Mammary epithelial cell (primary cell): ENCODE results near the gene OOSP4B.

Source experiments
- EZH2 ChIP-seq: IDR thresholded peaks from 2 replicates; pipeline ENCODE4 v1.6.1; 2012; ENCODE audit warnings: low read length, inconsistent platforms, borderline replicate concordance
- TF ChIP-seq, protein P1 (sequence below), 2 donors: IDR thresholded peaks in 1 of 2; conservative IDR thresholded peaks in 1 of 2; 2 replicates each; pipeline ENCODE4 v1.5.1; 2011 to 2012; ENCODE audit warnings: inconsistent platforms in 2 of 2, low read length in 2 of 2, mild to moderate bottlenecking in 2 of 2, control low read depth in 1 of 2, low read depth in 1 of 2; ENCODE audit not compliant: insufficient read depth in 1 of 2; ENCODE audit errors: extremely low read depth in 1 of 2

- TF ChIP-seq, protein P1, sequence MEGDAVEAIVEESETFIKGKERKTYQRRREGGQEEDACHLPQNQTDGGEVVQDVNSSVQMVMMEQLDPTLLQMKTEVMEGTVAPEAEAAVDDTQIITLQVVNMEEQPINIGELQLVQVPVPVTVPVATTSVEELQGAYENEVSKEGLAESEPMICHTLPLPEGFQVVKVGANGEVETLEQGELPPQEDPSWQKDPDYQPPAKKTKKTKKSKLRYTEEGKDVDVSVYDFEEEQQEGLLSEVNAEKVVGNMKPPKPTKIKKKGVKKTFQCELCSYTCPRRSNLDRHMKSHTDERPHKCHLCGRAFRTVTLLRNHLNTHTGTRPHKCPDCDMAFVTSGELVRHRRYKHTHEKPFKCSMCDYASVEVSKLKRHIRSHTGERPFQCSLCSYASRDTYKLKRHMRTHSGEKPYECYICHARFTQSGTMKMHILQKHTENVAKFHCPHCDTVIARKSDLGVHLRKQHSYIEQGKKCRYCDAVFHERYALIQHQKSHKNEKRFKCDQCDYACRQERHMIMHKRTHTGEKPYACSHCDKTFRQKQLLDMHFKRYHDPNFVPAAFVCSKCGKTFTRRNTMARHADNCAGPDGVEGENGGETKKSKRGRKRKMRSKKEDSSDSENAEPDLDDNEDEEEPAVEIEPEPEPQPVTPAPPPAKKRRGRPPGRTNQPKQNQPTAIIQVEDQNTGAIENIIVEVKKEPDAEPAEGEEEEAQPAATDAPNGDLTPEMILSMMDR (conservative IDR thresholded peaks at IDR 0.05 in 1 of 2, IDR thresholded peaks at IDR 0.05 in 1 of 2; ENCODE audit: extremely low read depth in 1 of 2, insufficient read depth in 1 of 2, low read depth in 1 of 2, low read length in 2 of 2), result no peak
- TF ChIP-seq EZH2, result no peak
Measured at GRCh38 chr11:60069450-60069849, 52.5 kb downstream of the OOSP4B start.
